HCT116 (cell line): ENCODE data around the gene LCE3C. TPM values are rescaled to one million over a fixed set of nuclear protein-coding genes. Genes with fewer than 3 reads are reported as not detected.

Source experiments
- ATAC-seq: fragments of 200-7000 bp; cut with Tn5 transposase; 2 replicates; pipeline ENCODE4 v1.9.1; 2020; ENCODE audit warnings: mild to moderate bottlenecking, moderate library complexity
- BruUV-seq: library from RNA; stranded (reverse); fragments of 400-500 nt; replicated peaks from 2 replicates; lab custom pipeline; 2021; lab: Mats Ljungman, UMichigan
- CTCF ChIA-PET: fragments of 300-600 bp; sonication (Branson Sonifier 250); formaldehyde crosslinking; loops from one replicate; lab custom pipeline; 2021; ENCODE audit warnings: antibody characterized with exemption; lab: Charles Lee
- POLR2A ChIA-PET: fragments of 300-600, 350-600 bp; sonication (Branson Sonifier 250); formaldehyde crosslinking; loops from one replicate; lab custom pipeline; 2021; ENCODE audit warnings: antibody characterized with exemption; lab: Charles Lee
- RAD21 ChIA-PET, 2 experiments: fragments of 300-600 bp; sonication (Branson Sonifier 250); formaldehyde crosslinking; loops; one replicate each; lab custom pipeline; 2023; ENCODE audit warnings: low total read pairs in 2 of 2; ENCODE audit not compliant: uncharacterized antibody in 2 of 2, unreplicated experiment in 2 of 2, low non-redundant PET in 1 of 2; lab: Charles Lee
- DNase-seq: peaks from one replicate; pipeline ENCODE4 v3.0.0-alpha.2; 2010; ENCODE audit warnings: low read depth, low spot score
- H2AFZ ChIP-seq: fragments of 200-600 bp; shearing (Covaris generic), sonication (generic); 2 replicates; pipeline ENCODE4 v1.6.1; 2017; ENCODE audit warnings: low read depth, mixed run types, mixed read lengths, antibody characterized with exemption, low read length; ENCODE audit not compliant: poor library complexity, severe bottlenecking
- H3K27ac ChIP-seq: 2 replicates; pipeline ENCODE4 v1.5.1; 2012; ENCODE audit warnings: low read depth, low read length
- H3K27me3 ChIP-seq: fragments of 200-600 bp; sonication (generic); 2 replicates; pipeline ENCODE4 v1.6.1; 2016; ENCODE audit warnings: mixed run types, low read length, mixed read lengths; ENCODE audit not compliant: insufficient read depth
- H3K36me3 ChIP-seq, 2 experiments: fragments of 200-500 bp in 1 of 2; fragments of 200-600 bp in 1 of 2; sonication (Bioruptor generic) in 1 of 2; sonication (generic) in 1 of 2; 2 replicates each; pipeline versions ENCODE4 v1.5.1 to v1.6.1; 2014 to 2016; ENCODE audit warnings: low read length in 2 of 2, inconsistent platforms in 1 of 2, mixed read lengths in 1 of 2, mixed run types in 1 of 2; ENCODE audit not compliant: insufficient read depth in 2 of 2, control insufficient read depth in 1 of 2
- H3K4me1 ChIP-seq, 2 experiments: fragments of 200-600 bp in 1 of 2; sonication (generic) in 1 of 2; 2 replicates each; pipeline versions ENCODE4 v1.5.1 to v1.6.1; 2012 to 2017; ENCODE audit warnings: low read length in 2 of 2, inconsistent platforms in 1 of 2, mild to moderate bottlenecking in 1 of 2, mixed read lengths in 1 of 2, mixed run types in 1 of 2, moderate library complexity in 1 of 2; ENCODE audit not compliant: insufficient read depth in 2 of 2, control insufficient read depth in 1 of 2
- H3K4me2 ChIP-seq: fragments of 200-600 bp; sonication (generic); 2 replicates; pipeline ENCODE4 v1.6.1; 2017; ENCODE audit warnings: mixed run types, low read length, mixed read lengths
- H3K4me3 ChIP-seq, 2 experiments: fragments of 200-600 bp in 1 of 2; sonication (generic) in 1 of 2; replicated peaks in 1 of 2; 2 replicates each; pipeline ENCODE4 v1.5.1; 2011 to 2016; ENCODE audit warnings: low read length in 2 of 2, control low read depth in 1 of 2, low read depth in 1 of 2, mild to moderate bottlenecking in 1 of 2, mixed read lengths in 1 of 2, mixed run types in 1 of 2
- H3K79me2 ChIP-seq: fragments of 200-600 bp; sonication (generic); 2 replicates; pipeline ENCODE4 v1.6.1; 2017; ENCODE audit warnings: mild to moderate bottlenecking, mixed run types, low read length, moderate library complexity, mixed read lengths; ENCODE audit not compliant: insufficient read depth
- H3K9ac ChIP-seq: fragments of 200-600 bp; sonication (generic); 2 replicates; pipeline ENCODE4 v1.6.1; 2016; ENCODE audit warnings: low read length, mixed read lengths
- H3K9me2 ChIP-seq: fragments of 200-600 bp; sonication (generic), shearing (Covaris generic); 2 replicates; pipeline ENCODE4 v1.6.1; 2017; ENCODE audit warnings: mixed run types, mild to moderate bottlenecking, moderate library complexity; ENCODE audit not compliant: insufficient read depth
- H3K9me3 ChIP-seq, 2 experiments: fragments of 200-500 bp in 1 of 2; fragments of 200-600 bp in 1 of 2; sonication (Bioruptor generic) in 1 of 2; sonication (generic) in 1 of 2; 2 replicates each; pipeline ENCODE4 v1.6.1; 2014 to 2017; ENCODE audit warnings: low read length in 2 of 2, mixed read lengths in 2 of 2, inconsistent platforms in 1 of 2, low read depth in 1 of 2, mild to moderate bottlenecking in 1 of 2, mixed run types in 1 of 2, moderate library complexity in 1 of 2; ENCODE audit not compliant: control insufficient read depth in 1 of 2, insufficient read depth in 1 of 2
- H4K20me1 ChIP-seq: fragments of 200-600 bp; sonication (generic), shearing (Covaris generic); 2 replicates; pipeline ENCODE4 v1.6.1; 2017; ENCODE audit warnings: mixed run types, mild to moderate bottlenecking, moderate library complexity; ENCODE audit not compliant: insufficient read depth
- ATF3 ChIP-seq: IDR thresholded peaks from 2 replicates; pipeline ENCODE4 v1.6.1; 2012
- CEBPB ChIP-seq: IDR thresholded peaks from 2 replicates; pipeline ENCODE4 v1.6.1; 2012; ENCODE audit warnings: low read depth
- CTCF ChIP-seq, 3 experiments: fragments of 200-600 bp in 1 of 3; sonication (generic) in 1 of 3; IDR thresholded peaks in 2 of 3; conservative IDR thresholded peaks in 1 of 3; 2 replicates each; pipeline ENCODE4 v1.5.1; 2012 to 2017; ENCODE audit warnings: low read depth in 2 of 3, low read length in 2 of 3, antibody characterized with exemption in 1 of 3, borderline replicate concordance in 1 of 3, control low read depth in 1 of 3, mild to moderate bottlenecking in 1 of 3, mixed read lengths in 1 of 3, mixed run types in 1 of 3, moderate library complexity in 1 of 3; ENCODE audit not compliant: insufficient read depth in 1 of 3
- EZH2phosphoT487 ChIP-seq: fragments of 200-600 bp; IDR thresholded peaks from 2 replicates; pipeline ENCODE4 v1.6.1; 2018; ENCODE audit warnings: antibody characterized with exemption, borderline replicate concordance
- FOSL1 ChIP-seq: IDR thresholded peaks from 2 replicates; pipeline ENCODE4 v1.6.1; 2012; ENCODE audit warnings: low read depth
- POLR2A ChIP-seq: IDR thresholded peaks from 2 replicates; pipeline ENCODE4 v1.7.0; 2011; ENCODE audit warnings: borderline replicate concordance; ENCODE audit not compliant: insufficient read depth, insufficient read length; ENCODE audit errors: extremely low read depth
- POLR2AphosphoS5 ChIP-seq: IDR thresholded peaks from 2 replicates; pipeline ENCODE4 v1.6.1; 2011; ENCODE audit warnings: mild to moderate bottlenecking, low read depth, low read length, moderate library complexity
- REST ChIP-seq: IDR thresholded peaks from 2 replicates; pipeline ENCODE4 v1.6.1; 2012; ENCODE audit warnings: low read depth
- SIN3A ChIP-seq: IDR thresholded peaks from 2 replicates; pipeline ENCODE4 v1.6.1; 2012; ENCODE audit warnings: low read depth
- SP1 ChIP-seq: IDR thresholded peaks from 2 replicates; pipeline ENCODE4 v1.6.1; 2012; ENCODE audit warnings: low read depth
- TCF7L2 ChIP-seq: IDR thresholded peaks from 2 replicates; pipeline ENCODE4 v1.7.0; 2011; ENCODE audit warnings: borderline replicate concordance, inconsistent platforms; ENCODE audit not compliant: insufficient read depth, insufficient read length; ENCODE audit errors: extremely low read depth
- YY1 ChIP-seq: IDR thresholded peaks from 2 replicates; pipeline ENCODE4 v1.6.1; 2011; ENCODE audit warnings: low read length, low read depth, moderate library complexity, mild to moderate bottlenecking; ENCODE audit not compliant: insufficient replicate concordance; ENCODE audit errors: extremely low read depth
- ZFX ChIP-seq: fragments of 450-650 bp; IDR thresholded peaks from 2 replicates; pipeline ENCODE4 v1.6.1; 2017
- intact Hi-C: fragments of 100-400 bp; cut with micrococcal nuclease; formaldehyde crosslinking; loops from 2 replicates; pipeline ENCODE4 v1.10.0; 2022
- total RNA-seq: library from RNA; stranded (reverse); gene quantifications from one replicate; pipeline ENCODE4 v1.2.1, GENCODE V29; 2021; ENCODE audit not compliant: unreplicated experiment

LCE3C gene
- total RNA-seq, 1 experiment from 2014 or later: not detected

GRCh38 chr1:152646656-152647055 lies 46.6 kb downstream of the LCE3C start:
- RAD21 ChIA-PET: no interaction called here

More at GRCh38 chr1:152646656-152647055, 46.6 kb downstream of the LCE3C start:
- Histone ChIP-seq H3K4me2 (no peak overlapping the region), H4K20me1 (no peaks in the 10 kb centered on the region), H3K4me3 (no peak overlapping the region), H3K27me3 (peaks cover 46% of the 10 kb centered on the region), H2AFZ (no peak overlapping the region), H3K9me3 (no peaks in the 10 kb centered on the region), H3K4me1 (no peaks in the 10 kb centered on the region), H3K79me2 (no peaks in the 10 kb centered on the region), H3K36me3 (no peaks in the 10 kb centered on the region), H3K9me2 (no peaks in the 10 kb centered on the region), H3K9ac (no peak overlapping the region), H3K27ac (no peak overlapping the region)
- intact Hi-C loops: no loop called here
- DNase-seq (no peak), ATAC-seq (no peak)
- POLR2A ChIA-PET: no interaction called here
- CTCF ChIA-PET: no interaction called here
- BruUV-seq: no TSS peak
- no peak for TF ChIP-seq SIN3A
- TF ChIP-seq ZFX: no peak
- TF ChIP-seq POLR2A: no peak
- no peak for TF ChIP-seq SP1
- no peak for TF ChIP-seq FOSL1
- no peak for TF ChIP-seq POLR2AphosphoS5
- TF ChIP-seq REST: no peak
- TF ChIP-seq ATF3: no peak
- no peak for TF ChIP-seq CEBPB
- TF ChIP-seq TCF7L2: no peak
- no peak for TF ChIP-seq CTCF (IDR thresholded peaks at IDR 0.05 in 2 of 3, conservative IDR thresholded peaks at IDR 0.05 in 1 of 3; ENCODE audit: borderline replicate concordance in 1 of 3, insufficient read depth in 1 of 3, low read depth in 2 of 3, low read length in 2 of 3)
- no peak for TF ChIP-seq YY1
- no peak for TF ChIP-seq EZH2phosphoT487

Other genes starting within 250 kb of the LCE3C start
- not detected for gene FLG2, start 240.2 kb upstream of the LCE3C start, total RNA-seq
- gene CRNN, start 186.0 kb upstream of the LCE3C start, total RNA-seq: not detected
- gene LCE5A, start 89.4 kb upstream of the LCE3C start, total RNA-seq: not detected
- not detected for gene CRCT1, start 85.8 kb upstream of the LCE3C start, total RNA-seq
- gene LCE3E, start 33.5 kb upstream of the LCE3C start, total RNA-seq: not detected
- gene LCE3D, start 19.7 kb upstream of the LCE3C start, total RNA-seq: not detected
- not detected for gene LCE3B, start 13.6 kb downstream of the LCE3C start, total RNA-seq
- gene LCE3A, start 22.9 kb downstream of the LCE3C start, total RNA-seq: not detected
- gene LCE2D, start 63.1 kb downstream of the LCE3C start, total RNA-seq: not detected
- gene LCE2C, start 75.0 kb downstream of the LCE3C start, total RNA-seq: not detected
- not detected for gene LCE2B, start 85.9 kb downstream of the LCE3C start, total RNA-seq
- gene LCE2A, start 98.1 kb downstream of the LCE3C start, total RNA-seq: not detected
- gene LCE4A, start 107.9 kb downstream of the LCE3C start, total RNA-seq: not detected
- not detected for gene KPRP, start 157.8 kb downstream of the LCE3C start, total RNA-seq
- gene LCE1F, start 174.9 kb downstream of the LCE3C start, total RNA-seq: not detected
- gene LCE1E, start 186.0 kb downstream of the LCE3C start, total RNA-seq: not detected
- gene LCE1D, start 196.5 kb downstream of the LCE3C start, total RNA-seq: not detected
- gene LCE1C, start 206.4 kb downstream of the LCE3C start, total RNA-seq: not detected
- gene LCE1B, start 211.7 kb downstream of the LCE3C start, total RNA-seq: not detected
- not detected for gene LCE1A, start 227.2 kb downstream of the LCE3C start, total RNA-seq
- not detected for gene LCE6A, start 242.6 kb downstream of the LCE3C start, total RNA-seq